GM21360 (cell line): ENCODE measurements around the gene CARMIL1.
"Not testable (repeated sequence)": the region's sequence is repeated elsewhere in the genome, so short reads cannot be mapped to it uniquely, and the experiment has no call there.

ENCODE experiments used
- ATAC-seq: cut with Tn5 transposase; IDR thresholded peaks from one replicate; pipeline ENCODE4 v1.9.1; 2021; ENCODE audit warnings: mild to moderate bottlenecking, moderate library complexity; ENCODE audit not compliant: unreplicated experiment

CARMIL1 gene

DNA sequence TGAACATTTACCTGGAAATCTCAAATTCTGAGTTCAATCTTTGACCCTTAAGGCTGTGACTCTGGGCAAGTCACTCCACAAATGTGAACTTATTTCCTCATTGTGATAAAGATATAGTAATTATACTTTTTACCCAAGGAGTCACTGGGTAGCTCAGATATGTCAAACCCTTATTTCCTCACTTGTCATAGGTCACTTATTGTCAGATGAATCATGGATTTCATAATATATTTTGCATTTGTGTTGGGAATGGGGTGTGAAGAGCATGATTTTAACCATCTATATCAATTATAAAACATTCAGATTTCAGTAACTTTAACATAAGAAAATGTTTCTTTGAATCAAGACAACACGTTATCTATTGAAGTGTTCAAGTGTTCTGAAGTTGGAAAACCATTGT lies 3.7 kb upstream of the CARMIL1 start:
- ATAC-seq = no peak

DNA sequence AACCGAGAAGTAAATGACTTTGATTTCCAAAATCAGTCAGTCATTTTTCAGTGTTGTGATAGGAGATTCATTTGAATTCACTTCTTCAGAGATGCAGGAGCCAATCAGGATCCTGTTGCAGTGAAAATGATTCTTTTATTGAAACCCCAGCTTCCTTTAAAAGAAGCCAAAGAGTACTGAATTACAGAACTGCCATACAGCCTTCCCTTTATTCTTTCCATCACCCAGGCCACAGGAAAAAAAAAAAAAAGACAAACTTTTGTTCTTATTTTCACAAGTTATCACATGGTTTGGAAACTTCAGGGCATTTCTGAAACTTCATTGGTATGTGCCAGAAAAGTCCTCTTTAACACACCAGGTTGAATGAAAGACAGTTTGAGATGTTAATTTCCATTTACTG lies 1.8 kb upstream of the CARMIL1 start:
- ATAC-seq = no peak

DNA sequence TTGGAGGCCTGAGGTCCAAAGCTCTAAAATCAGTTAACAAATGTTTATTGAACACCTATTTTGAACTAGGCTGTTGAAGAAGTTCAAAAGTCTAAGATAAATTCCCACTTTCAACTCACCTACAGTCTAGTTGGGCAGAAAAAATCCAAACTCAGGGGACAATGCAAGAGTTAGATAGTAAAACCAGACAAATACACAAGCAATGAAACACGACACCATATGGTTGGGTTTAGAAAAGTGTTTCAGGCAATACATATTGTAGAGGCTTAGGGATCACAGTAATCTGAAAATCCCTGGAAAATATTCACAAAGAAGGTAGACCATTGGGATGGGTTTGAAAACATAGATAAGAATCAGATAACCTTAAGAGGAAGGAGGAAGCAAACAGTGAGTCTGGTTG lies 1.3 kb upstream of the CARMIL1 start:
- no peak for ATAC-seq

DNA sequence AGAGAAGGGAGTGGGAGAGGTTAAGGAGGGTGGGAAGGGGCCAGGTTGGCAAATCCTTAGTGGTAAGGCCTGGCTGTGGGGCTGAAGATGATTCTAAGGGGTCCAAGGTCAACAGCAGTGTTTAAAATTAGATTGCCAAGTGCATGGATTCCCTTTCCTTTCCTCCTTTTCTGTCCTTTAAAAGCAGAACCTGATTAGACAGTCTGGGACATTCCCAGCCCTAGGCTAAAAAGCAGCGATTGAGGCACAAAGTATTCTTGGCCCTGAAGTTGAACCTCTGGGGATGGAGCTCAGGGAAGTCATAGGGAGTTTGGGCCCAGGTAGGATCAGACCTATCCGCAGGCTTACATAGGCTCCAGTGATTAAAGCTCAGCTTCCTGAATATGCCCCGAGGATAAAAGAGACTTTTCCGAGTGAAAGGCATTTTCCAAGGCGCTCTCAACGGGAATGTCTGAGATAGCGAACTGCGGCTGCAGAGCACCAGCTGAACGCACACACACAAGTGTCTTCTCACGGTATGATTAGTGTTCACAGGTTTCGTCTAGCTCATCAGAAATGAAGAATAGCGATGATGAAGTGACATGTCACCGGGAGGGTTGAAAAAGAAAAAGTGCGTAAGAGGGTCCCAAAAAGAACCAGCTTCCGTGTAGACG lies 787 bp upstream of the CARMIL1 start:
- ATAC-seq = peak; percentile 25

DNA sequence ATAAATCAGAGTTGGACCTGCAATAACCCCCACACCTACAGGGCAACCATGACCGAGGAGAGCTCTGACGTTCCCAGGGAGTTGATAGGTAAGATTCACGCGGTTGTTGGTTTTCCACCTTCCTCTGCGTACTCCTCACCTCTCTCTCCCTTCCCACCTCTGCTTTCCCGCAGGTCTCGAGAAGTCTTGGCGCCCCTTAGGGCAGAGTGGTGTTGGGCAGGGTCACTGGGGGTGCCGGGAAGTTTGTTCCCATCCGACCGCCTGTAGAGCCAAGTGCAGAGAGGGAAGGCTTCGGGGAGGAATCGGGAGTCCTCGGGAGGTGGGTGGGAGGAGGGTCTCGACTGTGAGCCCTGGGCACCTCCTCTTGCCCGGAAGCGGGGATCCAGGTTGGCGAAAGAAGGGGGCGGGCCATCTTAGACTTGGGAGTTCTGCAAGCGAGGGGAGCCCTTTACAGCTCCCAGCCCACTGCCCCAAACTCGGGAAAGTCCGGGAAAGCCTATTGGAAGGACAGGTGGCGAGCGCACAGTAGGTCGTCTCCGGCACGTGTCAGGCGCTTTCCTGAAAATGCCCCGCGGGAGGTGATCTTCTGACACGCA lies 672 bp downstream of the CARMIL1 start:
- ATAC-seq = no peak

DNA sequence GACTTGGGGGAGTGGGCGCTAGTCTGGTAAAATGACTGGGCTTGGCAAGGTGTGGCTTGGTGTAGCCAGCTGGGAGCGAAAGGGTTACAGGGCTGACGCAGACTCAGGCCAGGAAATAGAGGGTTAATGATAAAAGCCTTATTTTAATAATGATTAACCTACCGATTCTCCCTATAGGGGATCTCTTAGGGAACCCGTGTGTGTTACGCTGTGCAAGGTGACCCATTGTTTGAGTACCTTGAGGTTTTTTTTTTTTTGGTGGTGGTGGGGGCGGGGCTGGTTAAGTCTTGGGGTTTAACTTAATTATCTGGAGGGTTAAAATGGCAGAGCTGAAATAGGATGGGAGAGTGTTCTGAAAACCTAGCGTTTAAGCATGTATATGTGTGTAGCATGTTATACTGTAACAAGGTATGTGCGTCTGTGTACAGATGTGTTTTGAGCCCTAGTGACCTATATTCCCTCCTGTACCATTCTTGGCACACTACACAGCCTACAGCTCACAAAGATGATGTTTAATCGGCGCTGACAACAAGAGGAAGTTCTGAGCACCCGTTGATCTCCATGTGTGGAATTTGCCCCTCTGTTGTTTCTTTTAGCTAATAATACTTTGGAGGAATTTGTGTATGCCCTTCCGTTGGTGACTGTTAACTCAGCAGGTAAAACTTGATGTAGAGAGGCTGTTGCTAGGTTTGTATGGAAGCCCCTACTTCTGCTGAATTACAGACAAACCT lies 1.3 kb downstream of the CARMIL1 start:
- ATAC-seq = no peak

DNA sequence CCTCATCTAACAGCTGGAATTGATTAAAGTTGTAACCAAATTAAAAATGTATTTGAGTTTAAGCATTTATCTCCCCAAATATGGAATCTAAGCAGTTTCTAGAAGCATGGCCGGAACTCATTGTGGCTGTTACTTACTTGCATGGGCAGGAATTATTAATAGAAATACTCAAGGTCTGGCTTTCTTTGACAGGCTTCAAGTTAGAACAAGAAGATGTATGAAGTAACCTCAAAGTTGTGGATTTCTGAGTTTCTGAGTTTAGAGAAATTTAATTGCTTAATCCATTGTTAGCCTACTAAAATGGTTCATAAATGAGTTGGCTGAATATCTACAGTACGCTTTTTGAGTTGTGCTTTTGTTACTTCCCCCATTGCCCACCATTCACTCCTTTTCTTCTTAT lies 7.7 kb downstream of the CARMIL1 start:
- no peak for ATAC-seq

DNA sequence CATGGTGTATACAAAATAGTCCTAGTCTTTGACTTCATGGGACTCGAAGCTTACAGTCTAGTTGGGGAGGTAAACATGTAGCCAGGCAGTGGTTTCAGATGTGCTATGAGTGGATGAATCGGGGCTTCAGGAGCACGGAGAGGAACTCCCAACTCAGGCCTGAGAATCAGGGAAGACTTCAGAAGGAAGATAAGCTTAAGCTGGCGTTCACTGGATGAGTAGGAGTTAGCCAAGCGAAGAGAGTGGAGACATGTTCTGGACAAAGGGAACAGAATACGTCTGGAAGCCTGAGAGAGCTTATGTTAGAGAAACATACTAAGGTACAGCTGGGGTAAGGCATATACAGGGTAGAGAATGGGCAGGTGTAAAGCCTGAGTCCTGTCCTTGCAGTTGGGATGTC lies 8.8 kb downstream of the CARMIL1 start:
- no peak for ATAC-seq

DNA sequence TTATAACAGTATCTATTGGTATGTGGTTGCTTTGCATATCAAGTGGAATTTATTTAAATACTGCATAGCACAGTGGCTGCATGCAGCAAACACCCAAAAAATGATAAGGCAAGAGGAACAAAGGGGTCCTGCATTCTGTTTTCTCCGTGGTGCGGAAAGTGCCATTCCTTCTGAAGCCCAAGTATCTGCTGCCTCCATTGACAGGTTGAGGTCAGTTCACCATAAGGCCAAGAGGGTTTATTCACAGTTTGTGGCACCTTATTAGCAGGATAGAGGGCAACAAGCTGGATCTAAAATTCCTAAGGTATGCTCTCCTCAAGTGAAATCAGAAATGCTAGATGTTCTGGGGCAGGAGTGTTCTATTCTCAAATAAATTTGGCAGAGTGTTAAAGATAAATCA lies 9.3 kb downstream of the CARMIL1 start:
- ATAC-seq = no peak

DNA sequence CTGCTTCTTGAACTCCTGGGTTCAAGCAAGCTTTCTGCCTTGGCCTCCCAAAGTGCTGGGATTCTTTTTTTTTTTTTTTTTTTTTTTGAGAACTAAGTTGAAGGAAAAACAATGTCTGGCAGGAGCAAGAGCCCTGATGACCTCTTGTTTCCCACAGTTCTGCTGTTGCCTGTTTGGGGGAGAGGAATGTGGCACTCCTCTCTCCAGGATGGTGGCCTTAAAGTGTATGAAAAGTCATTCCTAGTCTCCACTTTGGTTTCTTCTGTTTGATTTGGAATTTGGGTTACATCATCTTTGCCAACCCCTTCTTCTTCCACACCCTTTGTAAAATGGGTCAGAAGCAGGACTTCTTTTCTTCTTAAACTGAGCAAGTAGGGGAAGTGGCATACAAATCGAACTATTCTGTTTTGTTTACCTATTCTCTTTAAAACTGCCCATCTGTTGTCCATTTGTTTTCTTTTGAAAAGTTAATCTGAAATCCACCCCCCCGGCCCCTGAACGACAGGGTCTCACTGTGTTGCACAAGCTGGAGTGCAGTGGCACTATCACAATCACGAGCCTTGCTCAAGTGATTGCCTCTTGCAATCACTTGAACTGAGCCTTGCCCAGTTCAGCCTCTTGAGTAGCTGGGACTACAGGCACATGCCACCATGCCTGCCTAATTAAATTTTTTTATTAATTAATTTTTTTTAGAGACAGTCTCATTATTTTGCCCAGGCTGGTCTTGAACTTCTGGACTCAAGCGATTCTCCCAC lies 11.3 kb downstream of the CARMIL1 start:
- no peak for ATAC-seq

DNA sequence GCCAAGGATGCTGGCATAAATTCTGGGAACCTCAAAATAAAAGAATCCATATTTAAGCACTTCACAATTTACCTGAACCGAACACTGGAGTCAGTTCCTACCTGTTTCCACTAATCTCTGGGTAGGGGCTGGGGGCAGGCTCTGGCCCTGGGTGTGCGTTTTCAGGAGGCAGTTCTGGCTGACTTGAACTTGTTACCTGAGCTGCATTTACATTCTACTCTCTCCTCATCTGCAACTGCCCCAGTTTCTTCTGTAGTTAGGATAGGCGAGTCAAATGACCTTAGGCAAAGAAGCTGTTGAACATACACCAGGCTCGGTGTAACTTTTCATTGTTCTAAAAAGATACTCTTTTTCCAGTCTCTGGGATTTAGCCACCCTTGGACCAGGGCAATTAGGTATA lies 13.2 kb downstream of the CARMIL1 start:
- no peak for ATAC-seq

DNA sequence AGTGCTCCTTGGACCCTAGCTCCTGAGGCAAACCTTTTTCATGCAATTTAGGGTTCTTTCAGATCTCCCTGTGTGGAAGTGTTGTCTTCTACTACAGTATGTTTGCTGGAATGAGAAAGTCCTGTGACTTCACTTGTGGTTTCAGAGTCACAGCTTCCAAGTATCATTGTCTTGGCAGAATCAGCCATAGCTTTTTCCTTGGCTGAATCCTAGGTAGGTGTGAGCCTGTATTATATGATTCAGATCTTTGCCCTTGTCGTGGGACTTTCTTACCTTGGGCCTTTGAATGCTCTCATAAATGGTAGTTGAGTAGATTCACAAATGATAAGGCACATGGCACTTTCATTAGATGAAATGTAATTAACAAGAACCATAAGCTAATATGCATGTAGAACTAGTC lies 16.5 kb downstream of the CARMIL1 start:
- no peak for ATAC-seq

DNA sequence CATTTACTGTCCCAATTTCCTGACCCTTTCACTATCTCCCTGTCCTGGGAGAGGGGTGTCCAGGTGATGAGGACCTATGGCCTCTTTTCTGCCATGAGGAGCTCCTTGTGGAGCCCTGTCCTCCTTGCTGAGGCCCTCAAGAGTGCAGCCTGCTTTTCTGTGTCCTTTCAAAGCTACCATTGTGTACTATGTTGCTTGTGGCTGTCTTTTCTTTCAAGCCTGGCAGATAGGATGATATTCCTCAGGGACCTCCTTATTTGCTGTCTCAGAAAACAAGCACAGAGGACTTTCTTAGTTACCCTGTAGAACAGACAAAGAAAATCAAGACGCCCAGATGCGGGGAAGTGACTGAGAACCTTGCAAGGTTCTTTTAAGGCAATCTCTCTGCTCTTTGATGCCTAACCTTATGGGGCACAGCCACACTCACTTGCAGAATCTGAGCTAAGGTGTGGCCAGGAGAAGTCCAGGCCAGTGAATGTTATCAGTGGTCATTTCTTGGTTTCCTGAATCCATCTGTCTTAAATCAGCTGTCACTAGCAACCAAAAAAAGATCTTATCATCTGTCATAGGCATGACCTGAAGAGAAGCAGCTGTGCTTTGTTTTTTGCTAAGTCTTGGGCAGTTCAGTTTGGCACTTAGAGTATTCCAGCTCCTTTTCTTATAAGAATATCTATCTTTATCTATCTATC lies 17.2 kb downstream of the CARMIL1 start:
- no peak for ATAC-seq

DNA sequence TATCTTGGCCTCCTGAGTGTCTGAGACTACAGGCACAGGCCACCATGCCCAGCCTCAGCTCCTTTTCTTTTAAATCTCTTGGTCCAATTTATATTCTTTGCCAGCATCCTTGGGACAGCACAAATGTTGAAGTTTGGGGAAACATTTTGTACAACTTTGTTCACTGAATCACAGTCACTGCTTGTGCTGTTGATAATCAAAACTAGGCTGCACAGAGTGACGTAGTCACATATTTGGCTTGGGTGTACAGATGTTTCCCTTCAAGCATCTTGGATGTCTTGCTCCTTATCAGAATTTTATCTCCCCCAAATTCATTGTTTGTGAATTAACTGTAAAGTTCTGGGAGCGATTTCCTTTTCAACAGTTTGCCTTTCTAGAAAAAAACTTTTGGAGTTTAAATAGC lies 17.9 kb downstream of the CARMIL1 start:
- ATAC-seq = no peak

DNA sequence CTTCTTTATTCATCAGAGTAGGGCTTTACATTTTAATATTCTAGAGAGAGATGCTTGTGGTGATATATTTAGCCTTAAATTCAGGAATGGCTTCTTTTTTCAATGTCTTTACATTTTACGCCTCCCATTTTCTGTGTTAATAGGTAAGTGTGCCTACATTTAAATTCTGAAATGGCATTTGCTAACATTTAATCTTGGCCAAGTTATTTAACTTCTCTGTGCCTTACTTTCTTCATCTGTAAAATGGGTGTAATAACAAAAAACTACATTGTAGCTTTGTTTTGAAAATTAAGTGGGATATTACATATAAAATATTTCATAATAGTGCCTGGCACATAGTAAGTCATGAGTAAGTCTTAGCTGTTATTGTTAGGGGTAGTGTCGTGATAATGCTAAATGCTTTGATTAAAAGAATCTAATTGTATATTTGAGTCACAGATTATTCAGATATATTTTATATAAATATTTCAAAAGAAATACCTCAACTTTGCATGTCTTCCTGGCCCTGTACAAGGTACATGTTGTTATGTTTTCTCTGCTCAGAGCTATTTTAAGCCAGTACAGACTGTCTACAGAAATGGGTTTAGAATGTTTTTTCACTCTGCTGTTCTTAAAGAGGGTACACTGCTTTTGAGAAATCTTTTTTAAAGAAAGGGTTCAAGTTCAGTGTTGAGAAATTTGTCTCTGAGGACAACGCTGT lies 18.8 kb downstream of the CARMIL1 start:
- no peak for ATAC-seq

DNA sequence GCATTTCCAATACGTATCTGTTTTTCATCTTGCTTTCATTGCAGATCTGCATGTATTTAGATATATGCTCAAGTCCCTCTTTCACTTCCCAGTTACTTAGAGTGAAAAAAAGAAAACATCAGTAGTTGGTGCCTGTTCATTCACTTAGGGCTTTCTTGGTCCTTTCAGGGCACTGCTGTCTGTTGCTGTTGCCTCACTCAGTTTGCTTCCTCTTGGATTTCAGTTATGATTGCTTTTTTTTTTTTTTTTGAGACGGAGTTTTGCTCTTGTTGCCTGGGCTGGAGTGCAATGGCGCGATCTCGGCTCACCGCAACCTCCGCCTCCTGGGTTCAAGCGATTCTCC lies 19.3 kb downstream of the CARMIL1 start:
- ATAC-seq = not testable (repeated sequence)

DNA sequence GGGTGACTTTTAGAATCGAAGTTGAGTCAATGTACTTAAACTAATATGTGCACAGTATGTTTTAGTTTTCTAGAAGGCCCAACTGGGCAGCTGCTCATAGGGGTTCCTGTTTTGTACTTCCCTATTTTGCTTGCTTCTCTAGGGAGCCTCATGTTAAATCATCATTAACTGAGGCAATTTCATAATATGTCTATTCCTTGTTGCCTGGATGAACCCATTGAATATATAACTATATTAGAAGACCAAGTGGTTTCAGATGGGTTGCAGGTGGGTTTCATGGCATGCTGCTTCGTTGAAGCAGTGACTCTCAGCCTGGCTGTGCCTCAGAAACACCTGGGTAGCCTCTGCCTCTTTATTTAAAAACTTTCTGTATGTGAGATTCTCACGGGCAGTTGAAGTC lies 22.2 kb downstream of the CARMIL1 start:
- no peak for ATAC-seq

DNA sequence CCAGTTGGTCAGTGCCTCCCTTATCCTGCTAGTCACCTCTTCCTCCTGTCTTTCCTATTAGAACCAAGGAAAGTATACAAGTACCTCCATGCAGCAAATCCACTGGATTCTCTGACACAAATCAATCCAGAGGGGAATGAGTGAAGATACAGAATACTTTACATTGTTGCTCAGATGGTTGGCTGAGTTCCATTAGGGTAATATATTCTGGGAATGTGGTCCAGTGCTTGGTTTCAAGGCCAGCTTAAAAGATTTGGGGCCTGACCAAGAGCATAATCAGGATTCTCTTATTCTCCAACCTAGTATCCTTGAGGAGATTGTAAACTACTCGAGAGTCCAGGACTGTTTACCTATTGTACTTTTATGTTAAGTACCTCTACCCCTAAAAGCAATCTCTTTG lies 23.0 kb downstream of the CARMIL1 start:
- no peak for ATAC-seq

DNA sequence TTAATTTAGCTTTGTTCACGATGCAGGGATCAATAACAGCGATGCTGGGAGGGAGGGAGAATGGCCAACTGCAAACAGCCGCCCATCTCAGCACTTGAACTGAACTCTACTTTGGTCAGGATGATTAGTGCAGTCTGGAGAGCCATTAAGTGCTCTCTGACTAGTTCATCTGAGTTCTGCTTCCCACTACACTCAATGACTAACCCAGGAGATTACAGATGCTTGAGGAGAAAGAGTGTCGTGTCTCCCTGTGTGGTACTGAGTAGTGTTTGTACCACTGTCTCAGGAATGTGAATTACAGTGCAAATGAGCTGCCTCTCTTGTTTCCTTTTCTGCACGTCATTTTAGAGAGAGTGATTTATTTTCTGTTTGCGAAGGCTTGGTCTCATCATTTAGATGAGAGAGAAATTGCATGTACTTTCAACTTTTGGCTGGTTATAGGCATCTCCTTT lies 23.5 kb downstream of the CARMIL1 start:
- no peak for ATAC-seq

DNA sequence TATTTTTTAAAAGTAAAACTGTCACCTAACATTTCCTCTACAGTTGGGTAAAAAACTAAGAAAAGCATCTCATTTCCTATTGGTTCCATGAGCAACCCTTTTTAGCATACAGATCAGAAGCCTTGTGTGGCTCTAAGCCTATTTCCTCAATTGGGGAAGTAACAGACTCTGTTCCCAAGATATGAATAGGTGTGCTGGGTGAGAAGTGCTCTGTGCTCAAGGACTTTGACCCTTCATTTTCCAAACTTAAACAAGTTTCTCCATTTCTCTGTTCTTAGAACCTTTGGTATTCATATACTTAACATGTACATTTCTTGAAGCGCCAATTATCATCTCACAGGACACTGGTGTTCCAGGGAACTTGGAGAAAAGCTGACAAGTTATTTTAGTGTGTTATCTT lies 24.1 kb downstream of the CARMIL1 start:
- no peak for ATAC-seq

DNA sequence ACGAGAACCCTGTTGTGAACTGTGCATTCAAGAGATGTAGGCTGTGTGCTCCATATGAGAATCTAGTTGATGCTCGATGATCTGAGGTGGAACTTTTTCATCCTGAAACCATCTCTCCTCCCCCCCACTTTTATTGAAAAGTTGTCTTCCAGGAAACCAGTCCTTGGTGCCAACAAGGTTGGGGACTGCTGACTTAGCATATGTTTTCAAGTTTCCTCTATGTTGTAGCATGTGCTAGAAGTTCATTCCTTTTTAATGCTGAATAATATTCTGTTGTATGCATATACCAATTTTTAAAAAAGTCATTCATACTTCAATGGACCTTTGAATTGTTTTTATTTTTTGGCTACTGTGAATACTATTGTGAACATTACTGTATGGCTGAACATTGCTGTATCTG lies 27.2 kb downstream of the CARMIL1 start:
- ATAC-seq = no peak
